ENCODE results near the gene NME2.

DNA sequence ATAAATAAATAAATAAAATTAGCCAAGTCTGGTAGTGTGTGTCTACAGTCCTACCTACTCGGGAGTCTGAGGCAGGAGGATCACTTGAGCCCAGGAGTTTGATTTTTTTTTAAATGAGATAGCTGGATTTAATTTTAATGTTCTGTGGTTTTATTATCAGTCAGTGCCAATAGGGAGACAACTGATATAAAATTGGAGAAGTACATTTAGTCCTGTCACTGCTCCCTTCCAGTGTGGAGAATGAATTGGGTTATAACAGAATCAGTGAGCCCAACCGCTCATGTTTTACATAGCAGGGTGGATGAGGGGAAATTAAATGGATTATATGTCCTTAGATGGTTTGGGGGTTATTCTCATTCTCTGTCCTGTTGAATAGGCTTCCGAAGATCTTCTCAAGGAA is 6.6 kb upstream of the NME2 start:
- TF ChIP-seq STAT3 (IDR thresholded peaks at IDR 0.05; ENCODE audit: low read depth, low read length) (no peak), TAF1 (IDR thresholded peaks at IDR 0.05; ENCODE audit: borderline replicate concordance, low read depth, low read length) (no peak), EZH2 (IDR thresholded peaks at IDR 0.05; ENCODE audit: borderline replicate concordance, control insufficient read depth, low read depth, low read length) (no peak), POLR2A (IDR thresholded peaks at IDR 0.05; ENCODE audit: low read depth, low read length) (no peak)
- TF ChIP-seq, protein P1, sequence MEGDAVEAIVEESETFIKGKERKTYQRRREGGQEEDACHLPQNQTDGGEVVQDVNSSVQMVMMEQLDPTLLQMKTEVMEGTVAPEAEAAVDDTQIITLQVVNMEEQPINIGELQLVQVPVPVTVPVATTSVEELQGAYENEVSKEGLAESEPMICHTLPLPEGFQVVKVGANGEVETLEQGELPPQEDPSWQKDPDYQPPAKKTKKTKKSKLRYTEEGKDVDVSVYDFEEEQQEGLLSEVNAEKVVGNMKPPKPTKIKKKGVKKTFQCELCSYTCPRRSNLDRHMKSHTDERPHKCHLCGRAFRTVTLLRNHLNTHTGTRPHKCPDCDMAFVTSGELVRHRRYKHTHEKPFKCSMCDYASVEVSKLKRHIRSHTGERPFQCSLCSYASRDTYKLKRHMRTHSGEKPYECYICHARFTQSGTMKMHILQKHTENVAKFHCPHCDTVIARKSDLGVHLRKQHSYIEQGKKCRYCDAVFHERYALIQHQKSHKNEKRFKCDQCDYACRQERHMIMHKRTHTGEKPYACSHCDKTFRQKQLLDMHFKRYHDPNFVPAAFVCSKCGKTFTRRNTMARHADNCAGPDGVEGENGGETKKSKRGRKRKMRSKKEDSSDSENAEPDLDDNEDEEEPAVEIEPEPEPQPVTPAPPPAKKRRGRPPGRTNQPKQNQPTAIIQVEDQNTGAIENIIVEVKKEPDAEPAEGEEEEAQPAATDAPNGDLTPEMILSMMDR (IDR thresholded peaks at IDR 0.05 in 2 of 3, conservative IDR thresholded peaks at IDR 0.05 in 1 of 3; ENCODE audit: control insufficient read depth in 2 of 3, extremely low read depth in 1 of 3, insufficient read depth in 1 of 3, low read depth in 3 of 3, low read length in 3 of 3) = no peak
- TF ChIP-seq, protein P2, sequence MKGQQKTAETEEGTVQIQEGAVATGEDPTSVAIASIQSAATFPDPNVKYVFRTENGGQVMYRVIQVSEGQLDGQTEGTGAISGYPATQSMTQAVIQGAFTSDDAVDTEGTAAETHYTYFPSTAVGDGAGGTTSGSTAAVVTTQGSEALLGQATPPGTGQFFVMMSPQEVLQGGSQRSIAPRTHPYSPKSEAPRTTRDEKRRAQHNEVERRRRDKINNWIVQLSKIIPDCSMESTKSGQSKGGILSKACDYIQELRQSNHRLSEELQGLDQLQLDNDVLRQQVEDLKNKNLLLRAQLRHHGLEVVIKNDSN (IDR thresholded peaks at IDR 0.05; ENCODE audit: borderline replicate concordance, extremely low read length, insufficient read depth, low read depth, low read length) = no peak

All from GM12878 (cell line).